SK-N-SH treated with all-trans-retinoic acid at 6 μM for 48 hours (cell line): ENCODE measurements around the gene MGLL.

Experiments used
- ATAC-seq: fragments of 200-7000 bp; cut with Tn5 transposase; 3 replicates; pipeline ENCODE4 v1.9.1; 2020; ENCODE audit warnings: mild to moderate bottlenecking, moderate library complexity
- ARNTL ChIP-seq: fragments of 450-650 bp; formaldehyde crosslinking; IDR thresholded peaks from 2 replicates; pipeline ENCODE4 v1.5.0; 2020; ENCODE audit warnings: low read depth, mild to moderate bottlenecking, moderate library complexity, borderline replicate concordance
- BACH2 ChIP-seq: fragments of 250-450 bp; sonication (Bioruptor Pico); IDR thresholded peaks from 2 replicates; pipeline ENCODE4 v1.9.0; 2021; ENCODE audit warnings: mild to moderate bottlenecking, borderline replicate concordance
- CSDC2 ChIP-seq: fragments of 250-450 bp; sonication (Bioruptor Pico); IDR thresholded peaks from 2 replicates; pipeline ENCODE4 v1.5.0; 2020; ENCODE audit warnings: mild to moderate bottlenecking, moderate library complexity
- CSRNP3 ChIP-seq: fragments of 250-450 bp; sonication (Bioruptor Pico); IDR thresholded peaks from 2 replicates; pipeline ENCODE4 v1.5.1; 2021; ENCODE audit warnings: mild to moderate bottlenecking, moderate library complexity
- ESRRG ChIP-seq: fragments of 250-450 bp; sonication (Bioruptor Pico); IDR thresholded peaks from 2 replicates; pipeline ENCODE4 v1.6.1; 2021; ENCODE audit warnings: mild to moderate bottlenecking
- PATZ1 ChIP-seq: fragments of 250-450 bp; sonication (Bioruptor Pico); IDR thresholded peaks from 2 replicates; pipeline ENCODE4 v1.8.0; 2020; ENCODE audit warnings: mild to moderate bottlenecking, moderate library complexity, borderline replicate concordance
- POU6F1 ChIP-seq: fragments of 250-450 bp; sonication (Bioruptor Pico); IDR thresholded peaks from 2 replicates; pipeline ENCODE4 v1.8.0; 2021; ENCODE audit warnings: low read depth, mild to moderate bottlenecking, moderate library complexity, borderline replicate concordance
- PPARA ChIP-seq: fragments of 250-450 bp; sonication (Bioruptor Pico); IDR thresholded peaks from 2 replicates; pipeline ENCODE4 v1.5.0; 2020; ENCODE audit warnings: mild to moderate bottlenecking, borderline replicate concordance
- RARB ChIP-seq: fragments of 250-450 bp; sonication (Bioruptor Pico); IDR thresholded peaks from 2 replicates; pipeline ENCODE4 v1.8.0; 2021; ENCODE audit warnings: mild to moderate bottlenecking, moderate library complexity
- SNAI2 ChIP-seq: fragments of 250-450 bp; sonication (Bioruptor Pico); IDR thresholded peaks from 2 replicates; pipeline ENCODE4 v1.5.0; 2020; ENCODE audit warnings: mild to moderate bottlenecking, moderate library complexity
- TCF4 ChIP-seq: fragments of 250-450 bp; sonication (Bioruptor Pico); IDR thresholded peaks from 2 replicates; pipeline ENCODE4 v1.8.0; 2021; ENCODE audit warnings: mild to moderate bottlenecking, moderate library complexity, borderline replicate concordance
- TSHZ2 ChIP-seq: fragments of 250-450 bp; sonication (Bioruptor Pico); IDR thresholded peaks from 2 replicates; pipeline ENCODE4 v1.5.0; 2020; ENCODE audit warnings: mild to moderate bottlenecking, moderate library complexity
- ZC3H10 ChIP-seq: fragments of 250-450 bp; sonication (Bioruptor Pico); IDR thresholded peaks from 2 replicates; pipeline ENCODE4 v1.5.1; 2021; ENCODE audit warnings: mild to moderate bottlenecking, moderate library complexity
- ZFP3 ChIP-seq: fragments of 250-450 bp; sonication (Bioruptor Pico); IDR thresholded peaks from 2 replicates; pipeline ENCODE4 v1.5.0; 2020; ENCODE audit warnings: mild to moderate bottlenecking, moderate library complexity
- ZNF8 ChIP-seq: fragments of 450-650 bp; formaldehyde crosslinking; IDR thresholded peaks from 2 replicates; pipeline ENCODE4 v1.5.0; 2020; ENCODE audit warnings: mild to moderate bottlenecking, moderate library complexity

MGLL gene

GRCh38 chr3:127692501-127693335 is 129.6 kb downstream of the MGLL start:
- no peak for ATAC-seq

GRCh38 chr3:127691974-127692373 is 130.3 kb downstream of the MGLL start:
- ATAC-seq, result no peak
- TF ChIP-seq RARB (CRISPR knock-in tag) (no peak), ESRRG (CRISPR knock-in tag) (no peak), BACH2 (no peak), TSHZ2 (CRISPR knock-in tag) (no peak), TCF4 (no peak), PPARA (no peak), CSRNP3 (CRISPR knock-in tag) (no peak)

More at GRCh38 chr3:127692501-127693335, 129.6 kb downstream of the MGLL start:
- TF ChIP-seq TCF4, result no peak
- no peak for TF ChIP-seq ARNTL (CRISPR knock-in tag)
- no peak for TF ChIP-seq PATZ1 (CRISPR knock-in tag)
- TF ChIP-seq ZC3H10 (CRISPR knock-in tag), result no peak
- no peak for TF ChIP-seq ZNF8
- TF ChIP-seq ZFP3, result no peak
- no peak for TF ChIP-seq TSHZ2 (CRISPR knock-in tag)
- no peak for TF ChIP-seq PPARA
- TF ChIP-seq BACH2, result no peak
- TF ChIP-seq RARB (CRISPR knock-in tag), result no peak
- TF ChIP-seq SNAI2, result no peak
- no peak for TF ChIP-seq CSDC2 (CRISPR knock-in tag)
- no peak for TF ChIP-seq CSRNP3 (CRISPR knock-in tag)
- TF ChIP-seq ESRRG (CRISPR knock-in tag), result no peak
- no peak for TF ChIP-seq POU6F1 (CRISPR knock-in tag)
- TF ChIP-seq, all 23 proteins: peak for 0
